Tibial nerve (tissue), 4 donors: ENCODE measurements around the gene HEMK1. TPM values are rescaled to one million over a fixed set of nuclear protein-coding genes. Genes with fewer than 3 reads are reported as not detected.

Experiments used
- DNase-seq, 2 donors: peaks; one replicate each; pipeline ENCODE4 v3.0.0-alpha.2; 2019; ENCODE audit warnings: low spot score in 2 of 2
- H3K27ac ChIP-seq, 4 donors: fragments of 200-600 bp; sonication (generic) in 3 of 4; one replicate each; pipeline ENCODE4 v1.5.1; 2017 to 2019; ENCODE audit warnings: mild to moderate bottlenecking in 1 of 4
- H3K27me3 ChIP-seq, 2 donors: fragments of 200-600 bp; sonication (generic) in 1 of 2; one replicate each; pipeline versions ENCODE4 v1.5.1 to v1.6.0; 2017 to 2019
- H3K36me3 ChIP-seq, 3 donors: fragments of 200-600 bp; sonication (generic); one replicate each; pipeline ENCODE4 v1.5.1; 2018 to 2019
- H3K4me1 ChIP-seq, 4 donors: fragments of 200-600 bp; sonication (generic) in 3 of 4; one replicate each; pipeline ENCODE4 v1.5.1; 2017 to 2019
- H3K4me3 ChIP-seq, 4 donors: fragments of 200-600 bp; sonication (generic) in 3 of 4; one replicate each; pipeline ENCODE4 v1.5.1; 2017 to 2019; ENCODE audit warnings: mild to moderate bottlenecking in 1 of 4, moderate library complexity in 1 of 4
- H3K9me3 ChIP-seq, 4 donors: fragments of 200-600 bp; sonication (generic) in 3 of 4; one replicate each; pipeline ENCODE4 v1.5.1; 2017 to 2019
- EP300 ChIP-seq, 2 donors: sonication (generic); formaldehyde crosslinking; IDR thresholded peaks; one replicate each; pipeline ENCODE4 v1.6.1; 2017; ENCODE audit warnings: antibody characterized with exemption in 2 of 2, mild to moderate bottlenecking in 1 of 2
- POLR2A ChIP-seq, 2 donors: fragments of 450-650 bp; IDR thresholded peaks; one replicate each; pipeline ENCODE4 v1.6.1; 2017; ENCODE audit warnings: antibody characterized with exemption in 2 of 2, mild to moderate bottlenecking in 2 of 2, moderate library complexity in 2 of 2
- WGBS, 2 donors: methylation state at CpG; one replicate each; pipeline ENCODE4 v1.1.5; 2018; 5-methylcytosine and 5-hydroxymethylcytosine counted together
- total RNA-seq, 4 donors: library from RNA; depleted of rRNA; stranded (reverse); fragments of >200 nt; gene quantifications; one replicate each; pipeline ENCODE4 v1.1.0, GENCODE V29; 2016
- TF ChIP-seq, protein P1 (sequence below), 5 experiments: fragments of 200-600 bp in 3 of 5; fragments of 450-650 bp in 2 of 5; sonication (generic) in 3 of 5; IDR thresholded peaks; one replicate each; pipeline ENCODE4 v1.5.1; 2016 to 2019; ENCODE audit warnings: antibody characterized with exemption in 5 of 5, mild to moderate bottlenecking in 3 of 5, moderate library complexity in 2 of 5

Gene HEMK1
- total RNA-seq, 4 donors from 2014 or later: 6.9 to 10.2 (median 8.8) TPM

DNA sequence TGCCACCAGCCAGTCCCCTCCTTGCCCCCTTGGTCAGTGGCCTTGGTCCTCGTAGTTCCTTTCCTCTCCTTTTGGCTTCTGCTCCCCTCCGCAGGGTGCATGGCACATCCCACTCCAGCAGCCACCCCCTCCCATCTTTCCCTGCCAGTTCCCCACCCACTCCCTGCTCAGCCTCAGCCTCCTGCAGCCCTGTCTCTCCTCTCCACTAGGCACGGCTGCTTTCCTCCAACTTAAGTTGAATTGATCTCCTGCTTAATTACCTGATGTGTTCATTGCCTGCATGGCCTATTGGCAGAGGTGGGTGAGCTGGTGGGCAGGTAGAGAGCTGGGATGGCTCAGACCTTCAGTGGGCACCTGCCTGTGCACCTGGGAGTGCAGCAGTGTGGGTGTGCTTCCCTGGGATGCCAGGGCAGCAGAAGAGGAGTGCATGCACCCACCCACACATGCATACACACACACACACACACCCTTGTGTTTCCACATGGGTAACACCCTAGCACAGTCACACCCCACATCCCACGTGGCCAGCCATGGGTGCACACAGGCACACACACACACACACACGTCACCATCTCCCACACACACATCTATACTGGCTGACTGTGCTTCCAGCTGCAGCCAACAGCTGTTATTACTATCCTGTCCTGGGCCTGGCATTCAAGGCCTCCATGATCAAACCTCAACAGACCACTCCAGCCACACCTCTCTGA is 32.7 kb upstream of the HEMK1 start:
- Histone ChIP-seq H3K4me1 (peaks cover 0 to 5% (median 0%) of the 10 kb centered on the region in 4 donors), H3K36me3 (no peaks in the 10 kb centered on the region), H3K4me3 (no peak overlapping the region), H3K27me3 (no peaks in the 10 kb centered on the region), H3K9me3 (no peaks in the 10 kb centered on the region), H3K27ac (no peak overlapping the region)
- 58 to 64% methylated on average over 5 of the region's 5 CpGs for WGBS, 2 donors
- TF ChIP-seq, protein P1, sequence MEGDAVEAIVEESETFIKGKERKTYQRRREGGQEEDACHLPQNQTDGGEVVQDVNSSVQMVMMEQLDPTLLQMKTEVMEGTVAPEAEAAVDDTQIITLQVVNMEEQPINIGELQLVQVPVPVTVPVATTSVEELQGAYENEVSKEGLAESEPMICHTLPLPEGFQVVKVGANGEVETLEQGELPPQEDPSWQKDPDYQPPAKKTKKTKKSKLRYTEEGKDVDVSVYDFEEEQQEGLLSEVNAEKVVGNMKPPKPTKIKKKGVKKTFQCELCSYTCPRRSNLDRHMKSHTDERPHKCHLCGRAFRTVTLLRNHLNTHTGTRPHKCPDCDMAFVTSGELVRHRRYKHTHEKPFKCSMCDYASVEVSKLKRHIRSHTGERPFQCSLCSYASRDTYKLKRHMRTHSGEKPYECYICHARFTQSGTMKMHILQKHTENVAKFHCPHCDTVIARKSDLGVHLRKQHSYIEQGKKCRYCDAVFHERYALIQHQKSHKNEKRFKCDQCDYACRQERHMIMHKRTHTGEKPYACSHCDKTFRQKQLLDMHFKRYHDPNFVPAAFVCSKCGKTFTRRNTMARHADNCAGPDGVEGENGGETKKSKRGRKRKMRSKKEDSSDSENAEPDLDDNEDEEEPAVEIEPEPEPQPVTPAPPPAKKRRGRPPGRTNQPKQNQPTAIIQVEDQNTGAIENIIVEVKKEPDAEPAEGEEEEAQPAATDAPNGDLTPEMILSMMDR (IDR thresholded peaks at IDR 0.05): no peak
- DNase-seq: no peak

DNA sequence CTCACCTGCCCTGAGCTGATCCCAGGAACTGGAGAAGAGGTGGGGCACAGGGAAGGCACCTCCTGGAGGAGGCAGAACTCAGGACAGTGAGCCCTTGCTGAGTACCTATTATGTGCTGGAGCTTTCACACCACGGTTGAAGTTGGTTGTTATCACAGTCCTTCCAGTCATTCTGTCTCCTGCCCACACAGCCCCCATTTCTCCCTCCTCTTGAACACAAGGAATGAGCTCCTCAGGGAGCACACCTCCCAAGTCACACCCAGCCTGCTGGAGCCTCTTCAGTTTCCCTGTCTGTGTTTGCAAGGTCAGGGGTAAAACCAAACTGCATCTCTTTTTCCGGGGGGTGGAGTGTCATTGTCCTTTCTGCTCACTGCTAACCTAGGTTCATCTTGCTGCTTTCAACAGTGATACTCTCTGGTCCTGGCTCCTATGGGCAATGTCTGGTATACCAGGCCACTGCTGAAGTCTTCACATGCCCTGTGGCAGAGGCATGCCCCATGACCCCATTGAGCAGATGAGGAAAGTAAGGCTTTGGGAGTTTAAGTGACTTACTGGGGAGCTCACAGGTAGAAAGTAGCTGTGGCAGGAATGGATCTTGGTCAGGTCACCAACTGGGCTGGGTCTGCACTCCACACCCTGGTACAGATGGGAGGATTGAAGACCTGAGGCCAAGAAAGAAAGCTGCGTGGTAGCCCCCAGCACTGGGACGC is 31.7 kb upstream of the HEMK1 start:
- TF ChIP-seq EP300 (IDR thresholded peaks at IDR 0.05) (no peak), POLR2A (IDR thresholded peaks at IDR 0.05) (no peak)
- TF ChIP-seq, protein P1 (IDR thresholded peaks at IDR 0.05): no peak
- 55 to 76% methylated on average over 4 of the region's 4 CpGs for WGBS, 2 donors
- Histone ChIP-seq H3K4me1 (peaks cover 0 to 2% (median 0%) of the 10 kb centered on the region in 4 donors), H3K27ac (no peak overlapping the region), H3K4me3 (no peak overlapping the region), H3K27me3 (no peaks in the 10 kb centered on the region), H3K36me3 (no peaks in the 10 kb centered on the region), H3K9me3 (no peaks in the 10 kb centered on the region)
- no peak for DNase-seq

DNA sequence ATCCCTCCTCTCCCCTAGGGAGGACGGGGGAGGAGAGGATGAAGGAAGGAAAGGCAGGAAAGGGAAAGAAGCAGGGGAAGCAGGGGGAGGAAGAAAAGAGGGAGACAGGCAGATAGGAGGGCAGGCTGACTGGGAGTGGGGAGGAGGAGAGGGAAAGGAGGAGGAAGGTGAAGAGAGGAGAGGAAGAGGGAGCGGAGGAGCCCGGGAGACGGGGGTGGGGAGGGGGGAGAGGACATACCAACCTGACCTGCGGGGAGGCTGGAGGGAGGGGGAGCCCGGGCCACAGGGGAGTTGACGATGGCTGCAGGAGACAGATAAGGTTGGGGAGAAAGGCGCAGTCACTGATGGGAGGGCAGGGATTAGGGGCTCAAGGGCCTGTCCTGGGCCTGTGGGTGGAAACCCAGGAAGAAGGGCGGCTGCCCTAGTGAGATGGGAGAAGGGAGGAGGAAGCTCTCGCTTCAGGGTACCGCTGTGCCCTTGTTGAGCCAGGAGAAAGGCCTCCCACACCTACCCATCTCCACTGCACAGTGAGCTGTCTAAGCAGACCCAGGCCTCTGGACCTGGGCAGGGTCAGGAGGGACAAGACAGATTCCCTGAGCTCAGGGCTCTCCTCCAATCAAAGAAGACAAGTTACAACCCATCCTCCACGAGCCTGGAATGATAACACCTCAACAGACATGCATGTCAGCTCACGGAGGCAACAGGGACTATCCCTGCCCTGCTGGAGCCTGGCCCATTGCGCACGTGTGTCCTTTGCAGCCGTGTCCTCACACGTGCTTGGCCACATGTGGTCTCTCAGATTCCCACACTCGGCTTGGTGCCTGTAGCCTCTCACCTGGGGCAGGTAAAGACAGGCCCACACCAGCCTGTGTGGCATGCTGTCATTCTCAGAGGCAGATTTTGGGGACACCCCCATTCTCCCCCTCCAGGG is 29.7 kb upstream of the HEMK1 start:
- Histone ChIP-seq H3K4me3 (no peak overlapping the region), H3K36me3 (no peaks in the 10 kb centered on the region), H3K27ac (no peak overlapping the region), H3K4me1 (no peaks in the 10 kb centered on the region), H3K27me3 (no peaks in the 10 kb centered on the region), H3K9me3 (no peaks in the 10 kb centered on the region)
- 47 to 63% methylated on average over 18 of the region's 18 CpGs for WGBS, 2 donors
- TF ChIP-seq EP300 (IDR thresholded peaks at IDR 0.05) (no peak), POLR2A (IDR thresholded peaks at IDR 0.05) (no peak)
- TF ChIP-seq, protein P1 (IDR thresholded peaks at IDR 0.05): no peak
- no peak for DNase-seq

DNA sequence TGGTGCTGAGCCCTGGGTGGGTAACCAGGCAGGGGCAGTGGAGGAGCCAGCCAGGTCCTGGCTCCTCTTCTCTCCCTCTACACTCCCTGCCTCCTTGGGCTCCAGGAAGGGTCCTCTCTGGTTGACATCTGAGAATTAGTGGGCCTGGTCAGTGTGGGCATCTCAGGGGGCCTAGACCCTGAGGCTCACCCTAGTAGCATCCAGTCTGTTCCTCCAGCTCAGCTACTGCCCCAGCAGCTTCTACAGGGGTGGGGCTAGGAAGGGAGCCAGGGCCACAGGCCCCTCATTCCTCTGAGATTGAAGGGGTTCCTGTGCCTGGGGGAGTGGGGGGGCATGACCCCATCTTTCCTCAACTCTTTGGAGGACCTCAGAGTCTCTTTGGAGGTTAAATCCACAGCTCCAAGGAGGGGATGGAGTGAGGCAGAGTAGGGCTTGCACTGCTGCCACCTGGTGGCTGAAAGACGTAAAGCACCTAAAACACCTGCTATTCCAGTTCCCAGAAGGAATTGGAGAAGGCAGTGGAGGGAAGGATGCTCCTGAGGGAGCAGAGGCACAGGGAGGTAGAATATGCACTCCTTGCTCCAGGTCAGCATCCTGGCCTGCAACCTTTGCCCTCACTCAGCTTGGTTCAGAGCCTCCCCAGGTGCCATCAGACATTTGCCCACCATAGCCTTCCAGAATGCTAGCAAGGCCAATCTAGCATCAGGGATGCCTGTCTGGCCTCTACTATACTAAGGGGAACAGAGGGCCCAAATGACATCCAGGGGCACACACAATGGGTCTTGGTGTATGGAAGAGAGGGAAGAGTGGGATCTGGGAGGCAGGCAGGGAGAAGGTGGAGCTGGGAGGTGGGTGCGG is 26.9 kb upstream of the HEMK1 start:
- no peaks in the 10 kb centered on the region for H3K36me3 ChIP-seq
- 39 to 50% methylated on average over 2 of the region's 2 CpGs for WGBS, 2 donors
- DNase-seq: peak; percentile 45 to 84

More for the DNA sequence above, 26.9 kb upstream of the HEMK1 start:
- no peaks in the 10 kb centered on the region for H3K9me3 ChIP-seq
- TF ChIP-seq EP300 (IDR thresholded peaks at IDR 0.05): no peak
- TF ChIP-seq, protein P1 (IDR thresholded peaks at IDR 0.05): peak; percentile 85 to 92 (median 88)
- H3K27me3 ChIP-seq: no peaks in the 10 kb centered on the region
- H3K4me3 ChIP-seq: no peak overlapping the region
- H3K27ac ChIP-seq: no peak overlapping the region
- no peaks in the 10 kb centered on the region for H3K4me1 ChIP-seq
